Measurements from ENCODE around the gene GRAP. TPM values are rescaled to one million over a fixed set of nuclear protein-coding genes. Genes with fewer than 3 reads are reported as not detected.

Gene GRAP
- total RNA-seq, 1 donor from 2014 or later = 0.15 TPM

- no peak for DNase-seq (ENCODE audit: low read depth)
These were observed 62.3 kb downstream of the GRAP start for GRCh38 chr17:18984273-18985114.

GRCh38 chr17:18981642-18982424 is 64.9 kb downstream of the GRAP start:
- DNase-seq (ENCODE audit: low read depth) = peak; percentile 48

- no peak for DNase-seq (ENCODE audit: low read depth)
These were observed 65.5 kb downstream of the GRAP start for GRCh38 chr17:18981335-18981641.

- no peak for DNase-seq (ENCODE audit: low read depth)
These were observed 65.9 kb downstream of the GRAP start for GRCh38 chr17:18980682-18981334.

GRCh38 chr17:18978655-18979054 is 68.1 kb downstream of the GRAP start:
- DNase-seq (ENCODE audit: low read depth) = no peak

- DNase-seq (ENCODE audit: low read depth) = no peak
These were observed 68.7 kb downstream of the GRAP start for GRCh38 chr17:18978050-18978449.

GRCh38 chr17:18977646-18978045 is 69.1 kb downstream of the GRAP start:
- DNase-seq (ENCODE audit: low read depth) = no peak

- DNase-seq (ENCODE audit: low read depth) = no peak
These were observed 69.7 kb downstream of the GRAP start for GRCh38 chr17:18977021-18977420.

DNA sequence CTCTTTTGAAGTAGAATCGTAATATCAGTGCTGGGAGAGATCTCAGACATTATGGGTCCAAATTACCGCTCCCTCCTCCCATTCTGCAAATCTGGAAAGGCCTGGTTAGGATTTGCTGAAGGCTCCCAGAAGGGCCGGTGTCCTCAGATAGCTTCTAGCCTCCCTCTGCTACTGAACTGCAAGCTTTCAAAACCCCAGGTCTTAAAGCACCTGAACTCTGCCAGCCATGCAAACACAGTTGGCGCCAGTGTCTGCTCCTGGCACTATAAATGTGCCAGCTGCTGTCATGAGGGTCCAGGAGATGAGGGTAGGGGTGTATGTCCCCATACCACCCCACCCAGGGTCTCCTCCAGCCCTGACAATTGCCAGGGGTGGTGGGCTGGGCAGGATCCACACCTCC is 70.6 kb downstream of the GRAP start:
- DNase-seq (ENCODE audit: low read depth) = no peak

- DNase-seq (ENCODE audit: low read depth) = no peak
These were observed 71.2 kb downstream of the GRAP start for GRCh38 chr17:18975597-18975996.

DNA sequence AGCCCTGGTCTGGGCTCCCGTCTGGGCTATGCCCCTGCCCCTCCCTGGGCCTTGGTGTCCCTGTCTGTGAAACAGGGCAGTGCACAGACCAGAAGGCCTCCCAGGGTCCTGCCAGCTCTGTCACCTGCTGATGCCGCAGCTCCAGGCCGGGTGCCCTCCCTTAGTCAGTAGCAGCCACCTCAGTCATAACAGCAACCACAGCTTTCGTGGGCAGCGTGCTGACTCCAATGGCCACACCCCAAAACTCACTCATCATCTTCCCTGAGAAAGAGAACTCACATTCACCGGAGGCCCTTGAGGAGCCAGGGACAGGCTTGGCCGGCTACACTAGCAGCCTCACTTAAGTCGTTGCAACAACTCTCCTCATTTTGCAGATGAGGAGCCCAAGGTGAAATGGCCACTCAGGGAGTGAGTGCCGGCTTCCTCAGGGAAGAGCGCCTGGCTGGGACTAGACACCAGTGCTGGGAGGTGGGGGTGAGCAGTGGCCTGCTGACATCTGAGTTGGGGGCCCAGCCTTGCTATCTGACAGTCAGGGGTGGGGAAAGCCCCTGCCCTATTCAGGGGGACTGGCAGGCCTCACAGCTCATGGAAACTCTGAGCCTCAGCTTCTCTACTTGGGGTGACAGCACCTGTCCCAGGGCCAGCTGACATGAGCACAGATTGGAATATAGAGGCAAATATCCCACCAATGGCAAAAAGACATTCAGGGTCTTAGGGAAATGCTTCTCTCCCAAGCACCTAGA is 72.2 kb downstream of the GRAP start:
- DNase-seq (ENCODE audit: low read depth) = no peak

GRCh38 chr17:18971801-18972200 is 75.0 kb downstream of the GRAP start:
- no peak for DNase-seq (ENCODE audit: low read depth)

Other genes starting within 250 kb of the GRAP start
- gene PRPSAP2, start 188.8 kb downstream of the GRAP start, total RNA-seq = 32.8 and 38.4 TPM in 2 replicates
- 0.50 and 0.87 TPM in 2 replicates for gene SLC5A10, start 94.8 kb downstream of the GRAP start, total RNA-seq
- gene FAM83G, start 42.2 kb downstream of the GRAP start, total RNA-seq = 16.8 and 17.9 TPM in 2 replicates
- 0.10 TPM in 1 of 2 replicates, not detected in the other for gene GRAPL, start 80.6 kb upstream of the GRAP start, total RNA-seq
- gene EPN2, start 190.4 kb upstream of the GRAP start, total RNA-seq = 29.9 TPM in 2 replicates

Data from renal cortical epithelial cell (primary cell).